ENCODE data around the gene DENND11. TPM values are rescaled to one million over a fixed set of nuclear protein-coding genes. Genes with fewer than 3 reads are reported as not detected.
"Not testable (repeated sequence)": the region's sequence is repeated elsewhere in the genome, so short reads cannot be mapped to it uniquely, and the experiment has no call there.

The DENND11 gene
- total RNA-seq, 1 experiment from 2014 or later, result 15.2 TPM

GRCh38 chr7:141693082-141693481 lies 8.9 kb downstream of the DENND11 start:
- in situ Hi-C loops (cut with HindIII; ENCODE audit: low pct_unique_long_range_greater_than_20kb, low sequenced_read_pairs), result no loop called here
- DNase-seq (ENCODE audit: low read depth, low spot score), result no peak

GRCh38 chr7:141691961-141692360 lies 10.0 kb downstream of the DENND11 start:
- no peak for DNase-seq (ENCODE audit: low read depth, low spot score)

GRCh38 chr7:141691540-141691939 lies 10.4 kb downstream of the DENND11 start:
- in situ Hi-C loops (cut with HindIII; ENCODE audit: low pct_unique_long_range_greater_than_20kb, low sequenced_read_pairs), result no loop called here
- no peak for DNase-seq (ENCODE audit: low read depth, low spot score)

More at GRCh38 chr7:141691961-141692360, 10.0 kb downstream of the DENND11 start:
- in situ Hi-C loops (cut with HindIII; ENCODE audit: low pct_unique_long_range_greater_than_20kb, low sequenced_read_pairs), result no loop called here

GRCh38 chr7:141689072-141689825 lies 12.7 kb downstream of the DENND11 start:
- in situ Hi-C loops (cut with HindIII; ENCODE audit: low pct_unique_long_range_greater_than_20kb, low sequenced_read_pairs); DNase-seq (ENCODE audit: low read depth, low spot score): not testable (repeated sequence)

GRCh38 chr7:141688043-141688442 lies 13.9 kb downstream of the DENND11 start:
- DNase-seq (ENCODE audit: low read depth, low spot score), result no peak
- in situ Hi-C loops (cut with HindIII; ENCODE audit: low pct_unique_long_range_greater_than_20kb, low sequenced_read_pairs), result no loop called here

- no peak for DNase-seq (ENCODE audit: low read depth, low spot score)
- in situ Hi-C loops (cut with HindIII; ENCODE audit: low pct_unique_long_range_greater_than_20kb, low sequenced_read_pairs), result no loop called here
These were observed 15.3 kb downstream of the DENND11 start for GRCh38 chr7:141686670-141687069.

GRCh38 chr7:141686074-141686473 lies 15.9 kb downstream of the DENND11 start:
- no peak for DNase-seq (ENCODE audit: low read depth, low spot score)
- in situ Hi-C loops (cut with HindIII; ENCODE audit: low pct_unique_long_range_greater_than_20kb, low sequenced_read_pairs), result no loop called here

- in situ Hi-C loops (cut with HindIII; ENCODE audit: low pct_unique_long_range_greater_than_20kb, low sequenced_read_pairs), result no loop called here
- no peak for DNase-seq (ENCODE audit: low read depth, low spot score)
These were observed 16.5 kb downstream of the DENND11 start for GRCh38 chr7:141685285-141686023.

- no peak for DNase-seq (ENCODE audit: low read depth, low spot score)
- in situ Hi-C loops (cut with HindIII; ENCODE audit: low pct_unique_long_range_greater_than_20kb, low sequenced_read_pairs), result no loop called here
These were observed 23.0 kb downstream of the DENND11 start for GRCh38 chr7:141679014-141679413.

- no peak for DNase-seq (ENCODE audit: low read depth, low spot score)
- in situ Hi-C loops (cut with HindIII; ENCODE audit: low pct_unique_long_range_greater_than_20kb, low sequenced_read_pairs), result no loop called here
These were observed 25.3 kb downstream of the DENND11 start for GRCh38 chr7:141676618-141677017.

GRCh38 chr7:141675436-141676215 lies 26.3 kb downstream of the DENND11 start:
- no peak for DNase-seq (ENCODE audit: low read depth, low spot score)
- in situ Hi-C loops (cut with HindIII; ENCODE audit: low pct_unique_long_range_greater_than_20kb, low sequenced_read_pairs), result no loop called here

GRCh38 chr7:141674702-141675101 lies 27.3 kb downstream of the DENND11 start:
- peak; percentile 40 for DNase-seq (ENCODE audit: low read depth, low spot score)
- in situ Hi-C loops (cut with HindIII; ENCODE audit: low pct_unique_long_range_greater_than_20kb, low sequenced_read_pairs), result no loop called here

- in situ Hi-C loops (cut with HindIII; ENCODE audit: low pct_unique_long_range_greater_than_20kb, low sequenced_read_pairs), result no loop called here
- no peak for DNase-seq (ENCODE audit: low read depth, low spot score)
These were observed 27.7 kb downstream of the DENND11 start for GRCh38 chr7:141674171-141674671.

GRCh38 chr7:141673346-141673745 lies 28.6 kb downstream of the DENND11 start:
- DNase-seq (ENCODE audit: low read depth, low spot score), result no peak
- in situ Hi-C loops (cut with HindIII; ENCODE audit: low pct_unique_long_range_greater_than_20kb, low sequenced_read_pairs), result no loop called here

GRCh38 chr7:141671705-141672496 lies 30.1 kb downstream of the DENND11 start:
- DNase-seq (ENCODE audit: low read depth, low spot score), result no peak
- in situ Hi-C loops (cut with HindIII; ENCODE audit: low pct_unique_long_range_greater_than_20kb, low sequenced_read_pairs), result no loop called here

GRCh38 chr7:141668853-141669252 lies 33.1 kb downstream of the DENND11 start:
- in situ Hi-C loops (cut with HindIII; ENCODE audit: low pct_unique_long_range_greater_than_20kb, low sequenced_read_pairs), result no loop called here
- no peak for DNase-seq (ENCODE audit: low read depth, low spot score)

- DNase-seq (ENCODE audit: low read depth, low spot score), result no peak
- in situ Hi-C loops (cut with HindIII; ENCODE audit: low pct_unique_long_range_greater_than_20kb, low sequenced_read_pairs), result no loop called here
These were observed 35.9 kb downstream of the DENND11 start for GRCh38 chr7:141666071-141666470.
